SK-N-SH (cell line): Measurements from ENCODE around the gene NIPAL1. TPM values are rescaled to one million over a fixed set of nuclear protein-coding genes. Genes with fewer than 3 reads are reported as not detected.
A peak's percentile ranks its signal among the peaks of the same experiment; 100 is the strongest.

Source experiments
- CTCF ChIA-PET: fragments of 300-600, 350-600 bp; formaldehyde crosslinking; extraction: SDS; loops from one replicate; lab custom pipeline; 2021; lab: Yijun Ruan, JAX
- POLR2A ChIA-PET: fragments of 350-600 bp; sonication (Branson Sonifier 250); formaldehyde crosslinking; extraction: SDS; loops from one replicate; lab custom pipeline; 2020; ENCODE audit warnings: antibody characterized with exemption, inconsistent platforms; lab: Yijun Ruan, JAX
- DNase-seq: peaks from one replicate; pipeline ENCODE4 v3.0.0; 2012
- H2AFZ ChIP-seq: fragments of 200-600 bp; sonication (generic); 2 replicates; pipeline ENCODE4 v1.8.1; 2016; ENCODE audit warnings: antibody characterized with exemption, mild to moderate bottlenecking, low read depth
- H3F3A ChIP-seq: fragments of 200-600 bp; sonication (generic); replicated peaks from 2 replicates; pipeline ENCODE3; 2016; ENCODE audit warnings: antibody characterized with exemption, mild to moderate bottlenecking; ENCODE audit not compliant: insufficient read depth
- H3K27ac ChIP-seq, 2 experiments: fragments of 200-500 bp in 1 of 2; fragments of 200-600 bp in 1 of 2; sonication (Bioruptor generic) in 1 of 2; sonication (generic), shearing (Covaris generic) in 1 of 2; 2 replicates each; pipeline versions ENCODE4 v1.5.1 to v1.6.1; 2014 to 2016; ENCODE audit warnings: low read depth in 2 of 2, inconsistent platforms in 1 of 2, low read length in 1 of 2, mild to moderate bottlenecking in 1 of 2, mixed read lengths in 1 of 2
- H3K27me3 ChIP-seq: fragments of 200-600 bp; sonication (generic), shearing (Covaris generic); 2 replicates; pipeline ENCODE4 v1.6.1; 2016; ENCODE audit warnings: mixed run types; ENCODE audit not compliant: insufficient read depth
- H3K36me3 ChIP-seq, 2 experiments: fragments of 200-500 bp in 1 of 2; fragments of 200-600 bp in 1 of 2; sonication (Bioruptor generic) in 1 of 2; sonication (generic) in 1 of 2; replicated peaks in 1 of 2; 2 replicates each; pipeline versions ENCODE3 to v1.5.1; 2014 to 2016; ENCODE audit warnings: low read length in 1 of 2, mild to moderate bottlenecking in 1 of 2; ENCODE audit not compliant: insufficient read depth in 2 of 2, control insufficient read depth in 1 of 2
- H3K4me1 ChIP-seq, 2 experiments: fragments of 200-500 bp in 1 of 2; fragments of 200-600 bp in 1 of 2; sonication (Bioruptor generic) in 1 of 2; sonication (generic), shearing (Covaris generic) in 1 of 2; 2 replicates each; pipeline versions ENCODE4 v1.5.1 to v1.6.1; 2014 to 2016; ENCODE audit warnings: low read depth in 1 of 2, low read length in 1 of 2, mixed run types in 1 of 2; ENCODE audit not compliant: insufficient read depth in 2 of 2, control insufficient read depth in 1 of 2
- H3K4me2 ChIP-seq: fragments of 200-600 bp; sonication (generic), shearing (Covaris generic); 2 replicates; pipeline ENCODE4 v1.6.1; 2017; ENCODE audit warnings: mixed run types
- H3K4me3 ChIP-seq, 2 experiments: fragments of 200-500 bp in 1 of 2; fragments of 200-600 bp in 1 of 2; sonication (Bioruptor generic) in 1 of 2; sonication (generic), shearing (Covaris generic) in 1 of 2; 2 replicates each; pipeline versions ENCODE4 v1.5.1 to v1.8.1; 2014 to 2016; ENCODE audit warnings: low read depth in 2 of 2, inconsistent platforms in 1 of 2, low read length in 1 of 2, mild to moderate bottlenecking in 1 of 2, mixed read lengths in 1 of 2, moderate library complexity in 1 of 2
- H3K79me2 ChIP-seq: fragments of 200-600 bp; sonication (generic); 2 replicates; pipeline ENCODE4 v1.8.1; 2017; ENCODE audit warnings: mild to moderate bottlenecking; ENCODE audit not compliant: insufficient read depth
- H3K9ac ChIP-seq: fragments of 200-600 bp; sonication (generic); 2 replicates; pipeline ENCODE4 v1.6.1; 2017; ENCODE audit warnings: mixed run types
- H3K9me2 ChIP-seq: fragments of 200-600 bp; sonication (generic); 2 replicates; pipeline ENCODE4 v1.6.1; 2017; ENCODE audit warnings: mixed run types
- H3K9me3 ChIP-seq: fragments of 200-600 bp; sonication (generic); 2 replicates; pipeline ENCODE4 v1.6.1; 2017; ENCODE audit warnings: mixed run types, mild to moderate bottlenecking, moderate library complexity
- H4K20me1 ChIP-seq: fragments of 200-600 bp; sonication (generic); 2 replicates; pipeline ENCODE4 v1.6.1; 2017; ENCODE audit warnings: mild to moderate bottlenecking, mixed run types; ENCODE audit not compliant: insufficient read depth
- ELF1 ChIP-seq: IDR thresholded peaks from 2 replicates; pipeline ENCODE4 v1.4.0; 2012
- EZH2phosphoT487 ChIP-seq: fragments of 200-600 bp; sonication (generic); IDR thresholded peaks from 2 replicates; pipeline ENCODE4 v1.6.1; 2017; ENCODE audit warnings: low read depth, mixed run types, mild to moderate bottlenecking, antibody characterized with exemption, moderate library complexity, borderline replicate concordance
- GABPA ChIP-seq: IDR thresholded peaks from 2 replicates; pipeline ENCODE4 v1.4.0; 2012; ENCODE audit warnings: low read depth, mild to moderate bottlenecking
- GATA2 ChIP-seq: sonication (generic); formaldehyde crosslinking; IDR thresholded peaks from 2 replicates; pipeline ENCODE4 v1.5.0; 2020; ENCODE audit warnings: mild to moderate bottlenecking, missing genetic modification reagents
- MEF2A ChIP-seq: IDR thresholded peaks from 2 replicates; pipeline ENCODE4 v1.4.0; 2012; ENCODE audit warnings: low read depth, borderline replicate concordance
- MXI1 ChIP-seq: IDR thresholded peaks from 2 replicates; pipeline ENCODE4 v1.6.1; 2012; ENCODE audit warnings: mild to moderate bottlenecking, low read depth, low read length, improper control_type of control experiment
- NFIC ChIP-seq: IDR thresholded peaks from 2 replicates; pipeline ENCODE4 v1.4.0; 2012; ENCODE audit warnings: borderline replicate concordance
- POLR2AphosphoS5 ChIP-seq: IDR thresholded peaks from 2 replicates; pipeline ENCODE4 v1.6.1; 2012; ENCODE audit warnings: low read depth, low read length
- RAD21 ChIP-seq: IDR thresholded peaks from 2 replicates; pipeline ENCODE4 v1.6.1; 2012; ENCODE audit warnings: mild to moderate bottlenecking, low read length
- RCOR1 ChIP-seq: fragments of 150-350 bp; IDR thresholded peaks from 2 replicates; pipeline ENCODE4 v1.6.1; 2017; ENCODE audit warnings: antibody characterized with exemption, low read length
- RFX5 ChIP-seq: IDR thresholded peaks from 2 replicates; pipeline ENCODE4 v1.6.1; 2012; ENCODE audit warnings: mild to moderate bottlenecking, improper control_type of control experiment, low read length
- TAF1 ChIP-seq: IDR thresholded peaks from 2 replicates; pipeline ENCODE4 v1.6.1; 2012; ENCODE audit warnings: low read depth, mild to moderate bottlenecking, low read length, moderate library complexity, borderline replicate concordance
- TCF12 ChIP-seq: IDR thresholded peaks from 2 replicates; pipeline ENCODE4 v1.4.0; 2012
- WGBS: methylation state at CpG from one replicate; pipeline ENCODE4 v1.1.6; 2017; ENCODE audit warnings: low lambda C conversion rate; 5-methylcytosine and 5-hydroxymethylcytosine counted together
- polyA plus RNA-seq, 3 experiments: library from polyadenylated mRNA; depleted of rRNA; stranded (reverse); fragments of >200 nt; gene quantifications; 2 replicates each; pipeline ENCODE4 v1.2.3, GENCODE V29; 2012
- TF ChIP-seq, protein P1 (sequence below): fragments of 150-350 bp; IDR thresholded peaks from 2 replicates; pipeline ENCODE4 v1.6.1; 2017; ENCODE audit warnings: antibody characterized with exemption, low read length, low read depth, borderline replicate concordance
- TF ChIP-seq, protein P2 (sequence below): IDR thresholded peaks from 2 replicates; pipeline ENCODE4 v1.6.1; 2012; ENCODE audit warnings: mild to moderate bottlenecking, low read depth, low read length, moderate library complexity
- TF ChIP-seq, protein P3 (sequence below): fragments of 200-600 bp; sonication (generic); IDR thresholded peaks from 2 replicates; pipeline ENCODE4 v1.6.1; 2017; ENCODE audit warnings: antibody characterized with exemption, mild to moderate bottlenecking, moderate library complexity

The NIPAL1 gene
- polyA plus RNA-seq, 1 of the 3 experiments (the other 2 are of a cell fraction) = 1.8 TPM

DNA sequence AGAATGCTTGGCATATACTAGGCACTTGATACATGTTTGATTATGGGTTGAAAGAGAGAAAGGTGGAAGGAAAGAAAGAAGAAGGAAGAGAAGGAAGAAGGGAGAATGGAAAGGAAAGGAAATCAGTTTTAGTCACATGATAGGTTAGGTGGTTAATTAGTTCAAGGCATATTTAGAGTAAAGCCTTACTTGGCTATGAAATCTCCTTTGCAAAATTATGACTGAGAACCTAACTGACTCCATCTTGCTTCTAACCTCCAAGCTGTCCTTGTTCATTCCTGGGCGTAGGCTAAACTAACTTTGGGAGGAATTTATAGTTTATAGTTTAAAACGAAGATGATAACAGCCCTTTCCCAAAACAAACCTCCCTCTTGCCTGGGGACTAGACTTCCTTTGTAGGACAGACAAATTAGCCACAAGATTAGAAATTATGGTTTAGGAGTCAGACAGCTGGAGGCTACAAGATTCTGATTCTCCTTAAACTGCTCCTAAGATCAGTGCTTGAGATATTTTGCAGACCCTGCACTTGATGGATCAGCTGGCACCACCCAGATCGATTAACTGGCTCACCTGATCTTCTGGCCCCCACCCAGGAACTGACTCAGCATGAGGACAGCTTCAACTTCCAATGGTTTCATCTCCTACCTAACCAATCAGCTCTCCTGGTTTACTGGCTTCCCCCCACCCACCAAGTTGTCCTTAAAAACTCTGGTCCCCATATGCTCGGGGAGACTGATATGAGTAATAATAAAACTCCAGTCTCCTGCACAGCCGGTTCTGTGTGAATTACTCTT is 62.5 kb downstream of the NIPAL1 start:
- H3K27me3 ChIP-seq = no peaks in the 10 kb centered on the region
- H3K4me3 ChIP-seq = no peak overlapping the region
- DNase-seq = no peak
- peak overlapping the region in 1 of 2 experiments; percentile 83; a peak in 2 of 4 replicates for H3K27ac ChIP-seq
- H3K79me2 ChIP-seq = no peaks in the 10 kb centered on the region
- H3K9me2 ChIP-seq = no peaks in the 10 kb centered on the region
- TF ChIP-seq ELF1 (no peak), TCF12 (no peak), MEF2A (no peak), NFIC (no peak), POLR2AphosphoS5 (no peak), RAD21 (no peak), GATA2 (no peak), EZH2phosphoT487 (no peak), TAF1 (no peak), MXI1 (no peak), RFX5 (no peak), GABPA (no peak), RCOR1 (no peak)
- TF ChIP-seq, protein P1, sequence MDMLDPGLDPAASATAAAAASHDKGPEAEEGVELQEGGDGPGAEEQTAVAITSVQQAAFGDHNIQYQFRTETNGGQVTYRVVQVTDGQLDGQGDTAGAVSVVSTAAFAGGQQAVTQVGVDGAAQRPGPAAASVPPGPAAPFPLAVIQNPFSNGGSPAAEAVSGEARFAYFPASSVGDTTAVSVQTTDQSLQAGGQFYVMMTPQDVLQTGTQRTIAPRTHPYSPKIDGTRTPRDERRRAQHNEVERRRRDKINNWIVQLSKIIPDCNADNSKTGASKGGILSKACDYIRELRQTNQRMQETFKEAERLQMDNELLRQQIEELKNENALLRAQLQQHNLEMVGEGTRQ = no peak
- TF ChIP-seq, protein P2, sequence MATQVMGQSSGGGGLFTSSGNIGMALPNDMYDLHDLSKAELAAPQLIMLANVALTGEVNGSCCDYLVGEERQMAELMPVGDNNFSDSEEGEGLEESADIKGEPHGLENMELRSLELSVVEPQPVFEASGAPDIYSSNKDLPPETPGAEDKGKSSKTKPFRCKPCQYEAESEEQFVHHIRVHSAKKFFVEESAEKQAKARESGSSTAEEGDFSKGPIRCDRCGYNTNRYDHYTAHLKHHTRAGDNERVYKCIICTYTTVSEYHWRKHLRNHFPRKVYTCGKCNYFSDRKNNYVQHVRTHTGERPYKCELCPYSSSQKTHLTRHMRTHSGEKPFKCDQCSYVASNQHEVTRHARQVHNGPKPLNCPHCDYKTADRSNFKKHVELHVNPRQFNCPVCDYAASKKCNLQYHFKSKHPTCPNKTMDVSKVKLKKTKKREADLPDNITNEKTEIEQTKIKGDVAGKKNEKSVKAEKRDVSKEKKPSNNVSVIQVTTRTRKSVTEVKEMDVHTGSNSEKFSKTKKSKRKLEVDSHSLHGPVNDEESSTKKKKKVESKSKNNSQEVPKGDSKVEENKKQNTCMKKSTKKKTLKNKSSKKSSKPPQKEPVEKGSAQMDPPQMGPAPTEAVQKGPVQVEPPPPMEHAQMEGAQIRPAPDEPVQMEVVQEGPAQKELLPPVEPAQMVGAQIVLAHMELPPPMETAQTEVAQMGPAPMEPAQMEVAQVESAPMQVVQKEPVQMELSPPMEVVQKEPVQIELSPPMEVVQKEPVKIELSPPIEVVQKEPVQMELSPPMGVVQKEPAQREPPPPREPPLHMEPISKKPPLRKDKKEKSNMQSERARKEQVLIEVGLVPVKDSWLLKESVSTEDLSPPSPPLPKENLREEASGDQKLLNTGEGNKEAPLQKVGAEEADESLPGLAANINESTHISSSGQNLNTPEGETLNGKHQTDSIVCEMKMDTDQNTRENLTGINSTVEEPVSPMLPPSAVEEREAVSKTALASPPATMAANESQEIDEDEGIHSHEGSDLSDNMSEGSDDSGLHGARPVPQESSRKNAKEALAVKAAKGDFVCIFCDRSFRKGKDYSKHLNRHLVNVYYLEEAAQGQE = no peak
- TF ChIP-seq, protein P3, sequence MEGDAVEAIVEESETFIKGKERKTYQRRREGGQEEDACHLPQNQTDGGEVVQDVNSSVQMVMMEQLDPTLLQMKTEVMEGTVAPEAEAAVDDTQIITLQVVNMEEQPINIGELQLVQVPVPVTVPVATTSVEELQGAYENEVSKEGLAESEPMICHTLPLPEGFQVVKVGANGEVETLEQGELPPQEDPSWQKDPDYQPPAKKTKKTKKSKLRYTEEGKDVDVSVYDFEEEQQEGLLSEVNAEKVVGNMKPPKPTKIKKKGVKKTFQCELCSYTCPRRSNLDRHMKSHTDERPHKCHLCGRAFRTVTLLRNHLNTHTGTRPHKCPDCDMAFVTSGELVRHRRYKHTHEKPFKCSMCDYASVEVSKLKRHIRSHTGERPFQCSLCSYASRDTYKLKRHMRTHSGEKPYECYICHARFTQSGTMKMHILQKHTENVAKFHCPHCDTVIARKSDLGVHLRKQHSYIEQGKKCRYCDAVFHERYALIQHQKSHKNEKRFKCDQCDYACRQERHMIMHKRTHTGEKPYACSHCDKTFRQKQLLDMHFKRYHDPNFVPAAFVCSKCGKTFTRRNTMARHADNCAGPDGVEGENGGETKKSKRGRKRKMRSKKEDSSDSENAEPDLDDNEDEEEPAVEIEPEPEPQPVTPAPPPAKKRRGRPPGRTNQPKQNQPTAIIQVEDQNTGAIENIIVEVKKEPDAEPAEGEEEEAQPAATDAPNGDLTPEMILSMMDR = no peak
- ChIA-PET CTCF (interaction anchor here (2.0 kb wide), 1 partner anchor 75 kb away, joined by 9 read pairs; no protein-coding TSS in a partner anchor), POLR2A (no interaction called here)
- peak overlapping the region; percentile 34; the same call in 1 of the 2 replicates for H2AFZ ChIP-seq
- H3K36me3 ChIP-seq = no peaks in the 10 kb centered on the region
- peaks cover 8% of the 10 kb centered on the region for H3F3A ChIP-seq
- no peak overlapping the region for H3K4me2 ChIP-seq
- no peak overlapping the region for H3K9ac ChIP-seq
- H3K9me3 ChIP-seq = no peaks in the 10 kb centered on the region
- peaks cover 4 to 15% of the 10 kb centered on the region in 2 experiments; a peak in 2 of 4 replicates for H3K4me1 ChIP-seq
- H4K20me1 ChIP-seq = no peaks in the 10 kb centered on the region
- 66% methylated on average over 5 of the region's 5 CpGs for WGBS
